ENCODE data around the gene NEDD4L.

The NEDD4L gene

DNA sequence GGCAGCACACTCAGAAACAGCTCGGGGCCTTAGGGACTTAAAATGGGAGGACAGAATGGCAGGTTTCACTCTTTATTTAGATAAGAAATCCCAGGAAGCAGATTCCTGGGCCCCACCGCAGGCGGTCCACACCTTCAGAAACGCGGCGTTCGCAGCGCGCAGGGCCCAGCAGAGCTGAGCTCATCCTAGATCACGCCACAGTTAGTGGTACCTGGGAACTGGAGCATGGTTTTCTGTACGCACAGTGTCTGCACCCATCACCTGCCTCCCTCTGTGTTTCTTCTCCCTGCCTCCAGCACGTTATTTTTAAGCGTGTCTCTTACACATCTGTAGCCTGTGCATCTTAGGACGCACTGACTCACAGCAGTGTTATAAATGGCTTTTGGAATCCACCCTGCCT, 342.8 kb downstream of the NEDD4L start:
- Histone ChIP-seq H3K4me3 (ENCODE audit: low read depth, low read length) (no peak overlapping the region), H3K4me1 (ENCODE audit: control insufficient read depth, insufficient read depth, low read length) (no peaks in the 10 kb centered on the region), H3K36me3 (ENCODE audit: control insufficient read depth in 2 of 2, insufficient read depth in 1 of 2, low read length in 2 of 2) (peaks cover 4 to 69% of the 10 kb centered on the region in 2 experiments; a peak in 1 of 3 replicates), H3K9me3 (ENCODE audit: control insufficient read depth, insufficient read depth, low read depth, low read length) (no peaks in the 10 kb centered on the region), H3K27ac (ENCODE audit: extremely low read depth, low read depth, low read length) (no peak overlapping the region)
- ChIA-PET POLR2A (no interaction called here), CTCF (no interaction called here)
- no peak for TF ChIP-seq ZNF776 (tag by site-specific recombination; IDR thresholded peaks at IDR 0.05; ENCODE audit: borderline replicate concordance)
- no peak for TF ChIP-seq ZNF398 (tag by site-specific recombination; IDR thresholded peaks at IDR 0.05)
- TF ChIP-seq, protein P1, sequence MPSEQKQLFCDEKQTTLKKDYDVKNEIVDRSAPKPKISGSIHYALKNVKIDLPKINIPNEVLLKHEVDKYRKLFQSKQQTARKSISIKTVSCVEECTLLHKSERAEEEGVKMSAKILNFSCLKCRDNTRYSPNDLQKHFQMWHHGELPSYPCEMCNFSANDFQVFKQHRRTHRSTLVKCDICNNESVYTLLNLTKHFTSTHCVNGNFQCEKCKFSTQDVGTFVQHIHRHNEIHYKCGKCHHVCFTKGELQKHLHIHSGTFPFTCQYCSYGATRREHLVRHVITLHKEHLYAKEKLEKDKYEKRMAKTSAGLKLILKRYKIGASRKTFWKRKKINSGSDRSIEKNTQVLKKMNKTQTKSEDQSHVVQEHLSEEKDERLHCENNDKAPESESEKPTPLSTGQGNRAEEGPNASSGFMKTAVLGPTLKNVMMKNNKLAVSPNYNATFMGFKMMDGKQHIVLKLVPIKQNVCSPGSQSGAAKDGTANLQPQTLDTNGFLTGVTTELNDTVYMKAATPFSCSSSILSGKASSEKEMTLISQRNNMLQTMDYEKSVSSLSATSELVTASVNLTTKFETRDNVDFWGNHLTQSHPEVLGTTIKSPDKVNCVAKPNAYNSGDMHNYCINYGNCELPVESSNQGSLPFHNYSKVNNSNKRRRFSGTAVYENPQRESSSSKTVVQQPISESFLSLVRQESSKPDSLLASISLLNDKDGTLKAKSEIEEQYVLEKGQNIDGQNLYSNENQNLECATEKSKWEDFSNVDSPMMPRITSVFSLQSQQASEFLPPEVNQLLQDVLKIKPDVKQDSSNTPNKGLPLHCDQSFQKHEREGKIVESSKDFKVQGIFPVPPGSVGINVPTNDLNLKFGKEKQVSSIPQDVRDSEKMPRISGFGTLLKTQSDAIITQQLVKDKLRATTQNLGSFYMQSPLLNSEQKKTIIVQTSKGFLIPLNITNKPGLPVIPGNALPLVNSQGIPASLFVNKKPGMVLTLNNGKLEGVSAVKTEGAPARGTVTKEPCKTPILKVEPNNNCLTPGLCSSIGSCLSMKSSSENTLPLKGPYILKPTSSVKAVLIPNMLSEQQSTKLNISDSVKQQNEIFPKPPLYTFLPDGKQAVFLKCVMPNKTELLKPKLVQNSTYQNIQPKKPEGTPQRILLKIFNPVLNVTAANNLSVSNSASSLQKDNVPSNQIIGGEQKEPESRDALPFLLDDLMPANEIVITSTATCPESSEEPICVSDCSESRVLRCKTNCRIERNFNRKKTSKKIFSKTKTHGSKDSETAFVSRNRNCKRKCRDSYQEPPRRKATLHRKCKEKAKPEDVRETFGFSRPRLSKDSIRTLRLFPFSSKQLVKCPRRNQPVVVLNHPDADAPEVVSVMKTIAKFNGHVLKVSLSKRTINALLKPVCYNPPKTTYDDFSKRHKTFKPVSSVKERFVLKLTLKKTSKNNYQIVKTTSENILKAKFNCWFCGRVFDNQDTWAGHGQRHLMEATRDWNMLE (tag by site-specific recombination; conservative IDR thresholded peaks at IDR 0.05; ENCODE audit: low read depth): no peak
- no peak for TF ChIP-seq KLF10 (tag by site-specific recombination; IDR thresholded peaks at IDR 0.05)
- no peak for TF ChIP-seq TCF7L2 (IDR thresholded peaks at IDR 0.05; ENCODE audit: borderline replicate concordance, low read depth, low read length)
- no peak for TF ChIP-seq ZNF670 (tag by site-specific recombination; IDR thresholded peaks at IDR 0.05; ENCODE audit: low read depth)
- TF ChIP-seq ZNF24 (tag by site-specific recombination; IDR thresholded peaks at IDR 0.05): no peak
- no peak for TF ChIP-seq ZNF184 (tag by site-specific recombination; IDR thresholded peaks at IDR 0.05)
- no peak for TF ChIP-seq SALL2 (tag by site-specific recombination; IDR thresholded peaks at IDR 0.05; ENCODE audit: borderline replicate concordance)
- TF ChIP-seq KLF1 (tag by site-specific recombination; IDR thresholded peaks at IDR 0.05): no peak
- no peak for TF ChIP-seq ZNF404 (tag by site-specific recombination; IDR thresholded peaks at IDR 0.05)
- no peak for TF ChIP-seq ZNF169 (tag by site-specific recombination; IDR thresholded peaks at IDR 0.05)
- TF ChIP-seq OVOL3 (tag by site-specific recombination; IDR thresholded peaks at IDR 0.05): no peak
- TF ChIP-seq BCL11A (tag by site-specific recombination; IDR thresholded peaks at IDR 0.05; ENCODE audit: low read depth): no peak
- TF ChIP-seq ZBTB44 (tag by site-specific recombination; IDR thresholded peaks at IDR 0.05): no peak
- no peak for TF ChIP-seq ZNF785 (tag by site-specific recombination; IDR thresholded peaks at IDR 0.05)
- no peak for TF ChIP-seq ZNF677 (tag by site-specific recombination; IDR thresholded peaks at IDR 0.05)
- no peak for TF ChIP-seq ZNF791 (tag by site-specific recombination; IDR thresholded peaks at IDR 0.05)
- no peak for TF ChIP-seq ZNF521 (tag by site-specific recombination; IDR thresholded peaks at IDR 0.05)
